ENCODE measurements around the gene AHCYL1.
A peak's percentile ranks its signal among the peaks of the same experiment; 100 is the strongest.
"Not testable (repeated sequence)": the region's sequence is repeated elsewhere in the genome, so short reads cannot be mapped to it uniquely, and the experiment has no call there.

Gene AHCYL1

DNA sequence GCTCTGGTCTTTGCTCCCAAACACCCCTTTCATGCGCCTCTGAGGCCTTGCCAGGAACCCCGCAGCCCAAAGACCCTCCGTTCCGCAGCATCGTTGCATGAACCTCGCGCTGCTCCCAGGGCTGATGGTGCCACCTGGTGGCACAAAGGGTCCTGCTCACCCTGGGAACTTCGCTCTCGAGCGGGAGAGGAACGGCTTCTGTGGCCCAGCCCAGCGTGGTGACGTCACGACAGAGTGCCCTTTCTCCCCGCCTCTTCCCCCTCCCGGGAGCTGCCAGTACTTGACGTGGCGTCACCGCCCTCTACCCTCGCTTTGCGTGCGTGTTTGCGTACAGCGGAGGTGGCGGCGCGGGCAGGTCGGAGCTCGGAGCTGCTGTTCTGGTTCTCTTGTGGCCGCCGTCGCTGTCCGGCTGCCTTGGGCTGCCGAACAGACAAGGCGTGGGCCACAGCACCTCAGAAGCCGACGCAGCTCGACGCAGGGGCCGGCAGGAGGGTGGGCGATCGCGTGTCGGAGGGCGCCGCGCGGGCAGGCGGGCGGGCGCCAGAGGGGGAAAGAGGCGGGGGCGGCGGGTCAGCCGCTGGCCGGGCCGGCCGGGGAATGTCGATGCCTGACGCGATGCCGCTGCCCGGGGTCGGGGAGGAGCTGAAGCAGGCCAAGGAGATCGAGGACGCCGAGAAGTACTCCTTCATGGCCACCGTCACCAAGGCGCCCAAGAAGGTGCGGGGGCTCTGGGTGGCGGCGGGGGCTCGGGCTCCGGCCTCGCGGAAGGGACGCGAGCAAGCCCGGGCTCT, at the start of gene AHCYL1:
Gene AHCYL1 (plus strand): TSS at position 310 of the 791 bp plus-strand sequence. CDS start 288 bp downstream, at position 598.
- peak; percentile 97 to 98 for DNase-seq (ENCODE audit: low read depth in 1 of 2, low spot score in 1 of 2)

GRCh38 chr1:109935451-109935900, 49.1 kb upstream of the AHCYL1 start:
- no peak for DNase-seq (ENCODE audit: low read depth in 1 of 2, low spot score in 1 of 2)

- DNase-seq (ENCODE audit: low read depth in 1 of 2, low spot score in 1 of 2), result no peak
Observed at GRCh38 chr1:109937738-109938137, 46.8 kb upstream of the AHCYL1 start.

GRCh38 chr1:109938556-109938955, 46.0 kb upstream of the AHCYL1 start:
- DNase-seq (ENCODE audit: low read depth in 1 of 2, low spot score in 1 of 2), result no peak

GRCh38 chr1:109942434-109942833, 42.1 kb upstream of the AHCYL1 start:
- DNase-seq (ENCODE audit: low read depth in 1 of 2, low spot score in 1 of 2), result no peak

DNA sequence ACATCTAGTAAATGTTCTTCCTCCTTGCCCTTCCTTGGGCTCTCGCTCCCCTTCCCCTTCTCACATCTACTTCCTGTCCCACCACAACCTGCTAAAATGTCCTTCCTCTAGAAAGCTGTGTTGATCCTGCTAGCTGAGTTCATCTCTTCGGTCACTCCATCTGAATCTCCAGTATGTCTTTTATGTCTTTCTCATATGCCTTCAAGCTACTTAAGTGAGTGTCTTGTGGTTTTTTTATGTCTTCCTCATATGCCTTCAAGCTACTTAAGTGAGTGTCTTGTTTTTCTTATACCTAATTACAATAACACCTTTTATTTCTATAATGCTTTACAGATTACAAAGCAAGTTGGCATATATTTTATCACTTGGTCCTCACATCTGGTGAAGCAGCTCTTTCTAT, 40.0 kb upstream of the AHCYL1 start:
- DNase-seq (ENCODE audit: low read depth in 1 of 2, low spot score in 1 of 2), result no peak

DNA sequence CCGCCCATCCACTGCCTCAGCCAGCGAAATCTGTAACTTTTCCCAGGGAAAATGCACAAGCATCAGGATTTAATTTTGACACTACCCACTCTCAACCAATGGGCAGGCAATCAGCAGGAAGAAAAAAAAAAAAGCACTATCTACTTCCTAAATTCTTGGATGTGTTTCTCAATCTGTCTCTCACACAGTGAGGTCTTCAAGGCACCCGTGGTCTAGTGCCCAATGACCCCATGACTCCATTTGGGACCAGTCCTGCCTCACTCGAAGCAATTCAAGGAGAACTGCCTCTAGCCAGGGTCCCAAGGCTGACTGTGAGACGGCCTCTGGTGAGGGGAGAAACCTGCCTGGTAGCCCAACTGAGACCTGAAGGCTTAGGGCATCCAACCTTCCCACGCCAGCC, 38.1 kb upstream of the AHCYL1 start:
- no peak for DNase-seq (ENCODE audit: low read depth in 1 of 2, low spot score in 1 of 2)

GRCh38 chr1:109947582-109948284, 36.8 kb upstream of the AHCYL1 start:
- DNase-seq (ENCODE audit: low read depth in 1 of 2, low spot score in 1 of 2), result no peak

DNA sequence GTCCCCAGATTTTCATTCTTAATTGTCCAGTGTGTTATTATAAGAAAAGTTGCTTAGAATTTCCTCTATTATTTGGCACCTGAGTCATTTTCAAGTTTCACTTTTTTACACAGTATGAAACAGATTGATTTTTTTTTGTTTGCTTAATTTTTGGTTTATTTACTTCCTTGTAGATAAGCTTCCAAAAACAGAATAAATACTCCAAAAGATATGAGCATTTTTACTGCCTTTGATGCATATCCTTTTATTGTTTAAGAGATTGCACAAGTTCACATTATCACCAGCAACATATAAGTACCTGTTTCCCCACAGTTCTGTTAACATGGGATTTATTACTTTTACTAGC, 36.3 kb upstream of the AHCYL1 start:
- no peak for DNase-seq (ENCODE audit: low read depth in 1 of 2, low spot score in 1 of 2)

- no peak for DNase-seq (ENCODE audit: low read depth in 1 of 2, low spot score in 1 of 2)
Observed at GRCh38 chr1:109950038-109950437, 34.5 kb upstream of the AHCYL1 start.

GRCh38 chr1:109950509-109950908, 34.1 kb upstream of the AHCYL1 start:
- DNase-seq (ENCODE audit: low read depth in 1 of 2, low spot score in 1 of 2), result no peak

GRCh38 chr1:109951501-109951900, 33.1 kb upstream of the AHCYL1 start:
- DNase-seq (ENCODE audit: low read depth in 1 of 2, low spot score in 1 of 2), result not testable (repeated sequence)

DNA sequence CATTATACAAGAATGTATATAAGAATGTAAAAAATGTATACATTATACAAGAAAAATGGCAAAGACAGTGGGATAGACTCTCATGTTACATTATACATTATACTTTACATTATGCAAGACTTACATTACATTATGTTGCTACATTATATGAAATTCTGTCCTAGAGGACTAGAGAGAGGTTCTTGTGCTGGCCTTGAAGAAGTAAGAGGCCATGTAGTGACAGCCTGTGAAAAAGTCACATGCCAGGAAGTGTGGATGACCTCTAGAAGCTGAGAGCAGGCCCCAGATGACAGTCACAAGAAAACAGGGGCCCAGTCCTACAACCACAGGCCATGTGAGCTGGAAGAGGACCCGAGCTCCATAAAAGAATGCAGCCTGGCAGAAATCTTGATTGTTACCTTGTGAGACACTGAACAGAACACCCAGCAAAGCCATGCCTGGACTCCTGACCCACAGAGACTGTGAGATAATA, 30.5 kb upstream of the AHCYL1 start:
- DNase-seq (ENCODE audit: low read depth in 1 of 2, low spot score in 1 of 2), result no peak

- no peak for DNase-seq (ENCODE audit: low read depth in 1 of 2, low spot score in 1 of 2)
Observed at GRCh38 chr1:109959632-109959973, 25.0 kb upstream of the AHCYL1 start.

GRCh38 chr1:109959974-109960744, 24.4 kb upstream of the AHCYL1 start:
- no peak for DNase-seq (ENCODE audit: low read depth in 1 of 2, low spot score in 1 of 2)

GRCh38 chr1:109960745-109961094, 23.8 kb upstream of the AHCYL1 start:
- DNase-seq (ENCODE audit: low read depth in 1 of 2, low spot score in 1 of 2), result no peak

- no peak for DNase-seq (ENCODE audit: low read depth in 1 of 2, low spot score in 1 of 2)
Observed at GRCh38 chr1:109963864-109964263, 20.7 kb upstream of the AHCYL1 start.

- DNase-seq (ENCODE audit: low read depth in 1 of 2, low spot score in 1 of 2), result no peak
Observed at GRCh38 chr1:109969146-109969829, 15.3 kb upstream of the AHCYL1 start.

GRCh38 chr1:109969907-109970306, 14.7 kb upstream of the AHCYL1 start:
- DNase-seq (ENCODE audit: low read depth in 1 of 2, low spot score in 1 of 2), result no peak

- no peak for DNase-seq (ENCODE audit: low read depth in 1 of 2, low spot score in 1 of 2)
Observed at GRCh38 chr1:109971559-109971958, 13.0 kb upstream of the AHCYL1 start.

DNA sequence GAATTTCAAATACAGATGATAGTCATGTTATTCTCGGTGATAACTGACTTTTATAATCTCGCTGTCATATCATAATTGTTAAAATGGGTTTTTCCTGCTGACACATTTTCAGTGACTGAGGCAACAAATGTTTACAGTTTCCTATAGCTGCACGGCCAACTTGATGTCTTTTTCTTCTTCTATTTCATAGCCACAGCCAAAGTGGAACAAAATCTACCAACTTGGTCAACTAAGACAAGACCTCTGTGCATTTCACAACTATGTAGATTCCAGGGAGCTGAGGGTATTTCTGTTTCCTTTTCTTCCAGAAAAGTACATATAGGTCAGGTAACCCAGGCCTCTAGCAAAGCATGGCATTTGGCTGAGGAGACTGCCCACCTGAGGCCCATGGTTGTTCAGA, 10.4 kb upstream of the AHCYL1 start:
- no peak for DNase-seq (ENCODE audit: low read depth in 1 of 2, low spot score in 1 of 2)

Data from stimulated activated CD4-positive, alpha-beta T cell treated with anti-CD3 and anti-CD28 coated beads, Interleukin-15, amount 100 ng/mL, for 1 hour (primary cell).